ENCODE results near the gene NEU4. TPM values are rescaled to one million over a fixed set of nuclear protein-coding genes. Genes with fewer than 3 reads are reported as not detected.

Gene NEU4
- total and polyA plus RNA-seq, 2 donors from 2014 or later, result 0.76 to 2.8 TPM

DNA sequence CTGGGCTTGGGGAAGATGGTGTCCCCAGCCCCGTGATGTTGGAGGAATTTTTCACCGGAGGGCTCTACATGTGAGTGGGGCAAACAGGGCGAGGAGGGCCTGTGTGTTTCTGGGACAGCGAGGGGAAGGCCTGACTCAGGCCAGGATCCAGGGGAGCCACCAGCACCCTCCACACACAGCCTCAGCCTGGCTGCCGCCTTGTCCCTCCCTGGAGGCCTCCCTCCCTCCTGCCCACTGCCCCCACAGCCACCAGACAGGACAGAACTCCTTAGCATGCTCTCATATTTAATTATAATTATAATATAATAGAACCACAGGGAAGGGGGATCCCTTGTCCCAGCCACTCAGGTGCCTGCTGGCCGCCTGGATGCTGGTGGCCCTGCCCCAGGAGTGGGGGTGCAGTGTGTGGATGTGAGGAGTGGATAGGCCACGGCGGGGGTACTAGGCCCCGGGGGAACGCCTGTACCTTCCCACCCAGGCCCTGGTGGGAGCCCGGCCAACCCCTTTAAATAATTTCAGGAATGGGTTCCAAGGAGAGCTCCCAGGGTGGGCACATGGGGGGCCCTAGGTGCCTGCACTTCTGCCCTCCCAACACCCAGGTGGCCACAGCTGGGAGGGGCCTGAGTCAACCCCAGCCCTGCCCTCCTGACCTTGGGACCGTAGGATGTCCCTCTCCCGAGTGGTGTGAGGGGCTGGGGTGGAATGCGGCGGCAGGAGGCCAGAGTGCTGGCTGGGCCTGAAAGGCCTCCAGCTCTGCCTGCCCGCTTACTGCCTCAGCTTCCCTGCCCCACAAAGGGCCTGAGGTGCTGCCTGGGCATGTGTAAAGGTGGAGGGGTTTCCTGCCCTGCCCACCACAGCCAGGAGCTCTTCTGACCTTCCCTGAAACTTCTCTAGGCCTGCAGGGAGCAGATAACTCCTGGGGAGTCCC is 40.9 kb downstream of the NEU4 start:
- FAIRE-seq (no peak), DNase-seq (peak in 1 of 5 donors; percentile 29)
- H3K9me3 ChIP-seq (ENCODE audit: control insufficient read depth in 2 of 3, insufficient read depth in 1 of 3, low read length in 3 of 3), result no peaks in the 10 kb centered on the region
- no peak overlapping the region for H3K9ac ChIP-seq (ENCODE audit: low read length in 3 of 3)
- peaks cover 0 to 4% (median 0%) of the 10 kb centered on the region in 3 donors for H3K4me1 ChIP-seq (ENCODE audit: control insufficient read depth in 2 of 3, insufficient read depth in 2 of 3, low read depth in 1 of 3, low read length in 3 of 3)
- TF ChIP-seq, protein P1, sequence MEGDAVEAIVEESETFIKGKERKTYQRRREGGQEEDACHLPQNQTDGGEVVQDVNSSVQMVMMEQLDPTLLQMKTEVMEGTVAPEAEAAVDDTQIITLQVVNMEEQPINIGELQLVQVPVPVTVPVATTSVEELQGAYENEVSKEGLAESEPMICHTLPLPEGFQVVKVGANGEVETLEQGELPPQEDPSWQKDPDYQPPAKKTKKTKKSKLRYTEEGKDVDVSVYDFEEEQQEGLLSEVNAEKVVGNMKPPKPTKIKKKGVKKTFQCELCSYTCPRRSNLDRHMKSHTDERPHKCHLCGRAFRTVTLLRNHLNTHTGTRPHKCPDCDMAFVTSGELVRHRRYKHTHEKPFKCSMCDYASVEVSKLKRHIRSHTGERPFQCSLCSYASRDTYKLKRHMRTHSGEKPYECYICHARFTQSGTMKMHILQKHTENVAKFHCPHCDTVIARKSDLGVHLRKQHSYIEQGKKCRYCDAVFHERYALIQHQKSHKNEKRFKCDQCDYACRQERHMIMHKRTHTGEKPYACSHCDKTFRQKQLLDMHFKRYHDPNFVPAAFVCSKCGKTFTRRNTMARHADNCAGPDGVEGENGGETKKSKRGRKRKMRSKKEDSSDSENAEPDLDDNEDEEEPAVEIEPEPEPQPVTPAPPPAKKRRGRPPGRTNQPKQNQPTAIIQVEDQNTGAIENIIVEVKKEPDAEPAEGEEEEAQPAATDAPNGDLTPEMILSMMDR (IDR thresholded peaks at IDR 0.05; ENCODE audit: borderline replicate concordance, extremely low read depth, insufficient read depth), result no peak
- no peaks in the 10 kb centered on the region for H3K36me3 ChIP-seq (ENCODE audit: control insufficient read depth in 2 of 3, insufficient read depth in 3 of 3, low read length in 3 of 3)
- H3K27me3 ChIP-seq (ENCODE audit: control insufficient read depth, insufficient read depth, low read length), result no peaks in the 10 kb centered on the region
- H3K4me3 ChIP-seq (ENCODE audit: low read length in 3 of 3), result no peak overlapping the region
- H3K27ac ChIP-seq (ENCODE audit: low read depth in 2 of 2, low read length in 2 of 2), result no peak overlapping the region
- intact Hi-C loops (cut with DNase I), result no loop called here

DNA sequence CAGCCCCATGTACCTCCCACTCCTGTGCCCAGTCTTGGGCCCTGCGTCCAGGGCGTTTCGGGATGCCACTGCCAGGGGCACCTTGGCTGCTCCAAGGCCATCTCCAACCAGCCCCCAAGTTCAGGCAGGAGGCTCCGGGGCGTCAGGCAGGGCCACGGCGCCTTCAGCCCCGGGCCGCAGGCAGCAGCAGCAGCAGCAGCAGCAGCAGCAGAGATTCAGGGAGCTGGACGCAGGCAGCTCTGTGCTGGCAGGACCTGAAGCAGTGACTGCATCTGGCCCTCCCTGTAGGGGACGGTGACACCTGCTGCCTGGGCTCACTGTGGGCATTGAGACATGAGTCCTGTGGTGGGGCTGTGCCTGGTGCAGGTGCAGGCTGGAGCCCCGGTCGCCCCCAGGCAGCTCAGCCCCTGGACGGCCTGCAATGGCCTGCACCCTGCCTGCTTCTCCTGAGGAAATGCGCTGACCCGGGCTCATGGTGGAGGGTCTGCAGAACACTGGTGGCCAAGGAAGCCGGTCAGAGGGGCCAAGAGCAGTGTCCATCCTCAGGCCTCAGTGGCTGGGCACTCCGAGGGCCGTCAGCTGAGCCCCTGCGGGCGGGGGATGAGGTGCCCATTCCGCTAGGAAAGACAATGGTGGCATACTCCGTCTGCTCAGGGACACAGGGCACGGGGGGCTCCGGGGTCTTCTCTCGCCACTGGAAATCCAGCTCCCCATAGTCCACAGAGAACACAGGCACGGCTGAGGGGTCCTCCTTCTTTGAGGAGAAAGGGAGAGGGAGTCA is 41.7 kb downstream of the NEU4 start:
- DNase-seq (no peak), FAIRE-seq (no peak)
- TF ChIP-seq, protein P1 (IDR thresholded peaks at IDR 0.05; ENCODE audit: borderline replicate concordance, extremely low read depth, insufficient read depth), result no peak
- intact Hi-C loops (cut with DNase I), result no loop called here
- Histone ChIP-seq H3K36me3 (ENCODE audit: control insufficient read depth in 2 of 3, insufficient read depth in 3 of 3, low read length in 3 of 3) (no peaks in the 10 kb centered on the region), H3K9ac (ENCODE audit: low read length in 3 of 3) (no peak overlapping the region), H3K27me3 (ENCODE audit: control insufficient read depth, insufficient read depth, low read length) (no peaks in the 10 kb centered on the region), H3K9me3 (ENCODE audit: control insufficient read depth in 2 of 3, insufficient read depth in 1 of 3, low read length in 3 of 3) (no peaks in the 10 kb centered on the region), H3K4me3 (ENCODE audit: low read length in 3 of 3) (no peak overlapping the region), H3K27ac (ENCODE audit: low read depth in 2 of 2, low read length in 2 of 2) (no peak overlapping the region), H3K4me1 (ENCODE audit: control insufficient read depth in 2 of 3, insufficient read depth in 2 of 3, low read depth in 1 of 3, low read length in 3 of 3) (peaks cover 0 to 2% (median 0%) of the 10 kb centered on the region in 3 donors)

DNA sequence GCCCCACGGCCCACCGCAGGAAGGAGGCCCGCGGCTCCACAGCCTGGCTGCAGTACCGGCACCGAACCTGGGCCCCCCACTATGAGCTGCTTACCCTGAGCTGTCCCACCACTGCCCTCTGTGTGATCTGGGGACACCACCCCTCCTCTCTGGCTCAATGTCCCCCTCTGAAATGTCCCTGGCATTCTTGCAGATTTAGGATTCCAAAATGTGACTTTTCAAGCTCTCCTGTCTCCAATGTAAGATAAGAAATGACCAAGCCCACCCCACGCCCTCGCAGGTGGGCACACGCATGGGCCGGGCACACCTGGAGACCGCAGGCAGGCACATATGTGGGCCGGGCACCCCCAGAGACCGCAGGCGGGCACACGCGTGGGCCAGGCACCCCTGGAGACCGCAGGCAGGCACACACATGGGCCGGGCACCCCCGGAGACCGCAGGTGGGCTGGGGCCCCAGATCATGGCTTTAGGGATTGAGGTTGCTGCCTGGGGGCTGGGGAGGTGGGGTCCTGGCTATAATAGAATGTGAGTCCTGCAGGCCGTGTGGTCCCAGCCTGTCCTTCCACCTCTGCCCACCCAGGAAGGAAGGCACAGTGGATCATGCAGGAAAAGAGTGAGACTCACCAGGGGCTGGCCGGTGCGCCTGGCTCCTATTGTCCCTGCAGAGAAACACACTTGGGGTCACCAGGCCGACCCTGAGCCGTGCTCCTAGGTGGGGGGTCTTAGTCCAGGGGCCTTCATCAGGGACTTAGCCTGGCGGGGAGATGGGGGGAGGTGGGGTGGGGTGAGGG is 42.5 kb downstream of the NEU4 start:
- TF ChIP-seq, protein P1 (IDR thresholded peaks at IDR 0.05; ENCODE audit: borderline replicate concordance, extremely low read depth, insufficient read depth), result no peak
- Histone ChIP-seq H3K4me3 (ENCODE audit: low read length in 3 of 3) (no peak overlapping the region), H3K27me3 (ENCODE audit: control insufficient read depth, insufficient read depth, low read length) (no peaks in the 10 kb centered on the region), H3K9me3 (ENCODE audit: control insufficient read depth in 2 of 3, insufficient read depth in 1 of 3, low read length in 3 of 3) (no peaks in the 10 kb centered on the region), H3K27ac (ENCODE audit: low read depth in 2 of 2, low read length in 2 of 2) (no peak overlapping the region), H3K4me1 (ENCODE audit: control insufficient read depth in 2 of 3, insufficient read depth in 2 of 3, low read depth in 1 of 3, low read length in 3 of 3) (peaks cover 0 to 2% (median 0%) of the 10 kb centered on the region in 3 donors), H3K9ac (ENCODE audit: low read length in 3 of 3) (no peak overlapping the region), H3K36me3 (ENCODE audit: control insufficient read depth in 2 of 3, insufficient read depth in 3 of 3, low read length in 3 of 3) (no peaks in the 10 kb centered on the region)
- DNase-seq (peak in 1 of 5 donors; percentile 35), FAIRE-seq (no peak)
- intact Hi-C loops (cut with DNase I), result no loop called here

All from kidney (tissue), 14 donors.